ENCODE results near the gene CAST. TPM values are rescaled to one million over a fixed set of nuclear protein-coding genes. Genes with fewer than 3 reads are reported as not detected.

Gene CAST
- total and polyA plus RNA-seq, 8 donors: 54.0 to 458 (median 209) TPM

GRCh38 chr5:96823900-96824380 lies 161.8 kb downstream of the CAST start:
- 19 to 34% (median 25%) methylated on average over 2 of the region's 2 CpGs for WGBS, 5 donors
- H3K36me3 ChIP-seq: no peaks in the 10 kb centered on the region
- no peak overlapping the region for H3K27ac ChIP-seq
- no peaks in the 10 kb centered on the region for H3K27me3 ChIP-seq
- no peak overlapping the region for H3K4me3 ChIP-seq
- intact Hi-C loops (cut with DNase I; ENCODE audit: low total_unique reads): no loop called here
- H3K9me3 ChIP-seq: no peaks in the 10 kb centered on the region
- peaks cover 0 to 5% (median 0%) of the 10 kb centered on the region in 4 donors for H3K4me1 ChIP-seq
- DNase-seq: peak in 1 of 2 donors; percentile 39
- TF ChIP-seq CTCF (IDR thresholded peaks at IDR 0.05) (no peak), POLR2A (IDR thresholded peaks at IDR 0.05) (no peak), POLR2AphosphoS5 (IDR thresholded peaks at IDR 0.05) (no peak), EP300 (IDR thresholded peaks at IDR 0.05) (no peak)

Other genes starting within 250 kb of the CAST start
- gene PCSK1, start 229.1 kb upstream of the CAST start, total RNA-seq: 1 to 10 TPM in 1 of 5 donors, under 1 TPM in 1, not detected in 3; 0.72 to 4.8 TPM
- under 1 TPM in 2 of 3 donors, not detected in 1; 0.18 to 0.44 TPM for gene PCSK1, start 229.1 kb upstream of the CAST start, polyA plus RNA-seq
- gene ERAP1, start 145.6 kb downstream of the CAST start, total RNA-seq: 10 to 100 TPM; 23.5 to 69.4 (median 53.6) TPM
- gene ERAP1, start 145.6 kb downstream of the CAST start, polyA plus RNA-seq: 1 to 10 TPM; 5.5 to 8.0 (median 5.9) TPM
- gene ERAP2, start 214.1 kb downstream of the CAST start, total RNA-seq: 10 to 100 TPM in 4 of 5 donors, 1 to 10 TPM in 1; 5.5 to 26.8 (median 16.7) TPM
- gene ERAP2, start 214.1 kb downstream of the CAST start, polyA plus RNA-seq: 10 to 100 TPM in 1 of 3 donors, 1 to 10 TPM in 1, under 1 TPM in 1; 0.68 to 13.2 (median 1.2) TPM

Data from stomach (tissue), 9 donors.